Activated CD4-positive, alpha-beta T cell treated with anti-CD3 and anti-CD28 coated beads, Interleukin-2, amount 50 U/mL, for 4 hours (primary cell): ENCODE results near the gene HOXA11.

Experiments
- DNase-seq, 2 experiments: peaks; one replicate each; pipeline ENCODE4 v3.0.0-alpha.2; 2020

Gene HOXA11

GRCh38 chr7:27144781-27145164 lies 40.3 kb downstream of the HOXA11 start:
- no peak for DNase-seq

DNA sequence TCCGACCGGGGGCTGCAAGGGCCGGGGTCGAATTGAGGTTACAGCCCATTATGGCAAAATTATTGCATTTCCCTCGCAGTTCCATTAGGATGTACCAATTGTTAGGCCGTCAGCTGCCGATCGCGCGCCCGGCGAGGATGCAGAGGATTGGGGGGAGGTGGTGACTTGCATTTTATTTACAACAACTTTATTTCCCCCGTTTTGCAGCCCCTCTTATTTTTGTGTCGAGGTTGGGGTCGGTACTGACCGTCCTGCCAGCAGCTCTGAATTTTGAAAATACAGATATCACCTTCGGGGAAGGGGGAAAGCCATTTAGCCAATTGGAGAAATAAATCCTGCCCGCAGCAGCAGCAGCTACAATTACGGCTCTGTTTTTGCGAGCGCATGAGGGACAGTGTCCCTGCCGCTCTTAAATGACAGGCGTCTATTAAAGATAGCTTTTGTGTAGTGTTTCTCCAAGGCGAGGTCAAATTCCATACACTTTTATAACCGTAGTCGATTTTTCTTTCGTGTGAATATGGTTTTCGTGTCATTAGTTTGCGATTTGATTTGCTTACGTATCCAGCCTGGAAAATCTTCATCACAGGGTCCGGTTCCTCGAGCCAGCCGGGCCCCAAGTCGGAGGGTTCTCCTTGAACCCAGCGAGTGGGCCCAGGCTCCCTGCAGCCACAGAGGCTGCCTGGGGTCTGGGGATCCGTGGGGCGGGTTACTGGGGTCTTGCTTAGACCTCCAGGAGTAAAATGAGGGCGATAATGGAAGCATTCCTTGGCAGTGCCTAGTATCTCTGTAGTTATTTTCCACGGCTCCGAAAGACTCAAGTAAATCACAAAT lies 40.9 kb downstream of the HOXA11 start:
- no peak for DNase-seq

DNA sequence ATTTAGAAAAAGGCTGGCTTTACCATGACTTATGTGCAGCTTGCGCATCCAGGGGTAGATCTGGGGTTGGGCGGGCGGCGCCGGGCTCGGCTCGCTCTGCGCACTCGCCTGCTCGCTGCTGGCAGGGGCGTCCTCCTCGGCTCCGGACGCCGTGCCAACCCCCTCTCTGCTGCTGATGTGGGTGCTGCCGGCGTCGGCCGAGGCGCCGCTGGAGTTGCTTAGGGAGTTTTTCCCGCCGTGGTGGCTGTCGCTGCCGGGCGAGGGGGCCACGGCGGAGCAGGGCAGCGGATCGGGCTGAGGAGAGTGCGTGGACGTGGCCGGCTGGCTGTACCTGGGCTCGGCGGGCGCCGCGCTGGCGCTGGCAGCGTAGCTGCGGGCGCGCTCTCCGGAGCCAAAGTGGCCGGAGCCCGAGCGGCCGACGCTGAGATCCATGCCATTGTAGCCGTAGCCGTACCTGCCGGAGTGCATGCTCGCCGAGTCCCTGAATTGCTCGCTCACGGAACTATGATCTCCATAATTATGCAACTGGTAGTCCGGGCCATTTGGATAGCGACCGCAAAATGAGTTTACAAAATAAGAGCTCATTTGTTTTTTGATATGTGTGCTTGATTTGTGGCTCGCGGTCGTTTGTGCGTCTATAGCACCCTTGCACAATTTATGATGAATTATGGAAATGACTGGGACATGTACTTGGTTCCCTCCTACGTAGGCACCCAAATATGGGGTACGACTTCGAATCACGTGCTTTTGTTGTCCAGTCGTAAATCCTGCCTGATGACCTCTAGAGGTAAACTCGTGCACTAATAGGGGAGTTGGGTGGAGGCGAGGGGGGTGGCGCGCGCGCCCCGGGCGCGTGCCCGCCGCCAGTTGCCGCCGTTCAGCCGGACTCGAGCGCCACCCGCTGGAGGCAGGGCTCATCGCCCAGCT lies 41.7 kb downstream of the HOXA11 start, which contains the start of gene HOXA5:
Gene HOXA5 (minus strand): TSS at position 659 of the 927 bp plus-strand sequence. CDS start 74 bp downstream, at position 585.
- no peak for DNase-seq

DNA sequence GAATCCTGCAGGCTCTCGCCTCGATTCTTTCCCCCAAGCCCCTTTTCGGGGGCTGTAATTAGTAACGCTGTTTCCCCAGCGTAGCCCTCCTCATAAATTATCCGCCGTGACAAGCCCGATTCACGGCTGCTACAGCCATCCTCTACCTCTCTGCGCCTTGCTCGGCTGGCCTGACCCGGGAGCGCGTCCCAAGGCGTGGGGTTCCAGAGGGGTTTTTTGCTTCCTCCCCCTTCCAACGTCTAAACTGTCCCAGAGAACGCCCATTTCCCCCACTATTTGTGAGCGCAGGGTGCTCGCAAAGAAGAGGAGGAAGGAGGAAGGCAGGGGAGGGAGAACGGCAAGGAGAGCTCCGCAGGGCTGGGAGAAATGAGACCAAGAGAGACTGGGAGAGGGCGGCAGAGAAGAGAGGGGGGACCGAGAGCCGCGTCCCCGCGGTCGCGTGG lies 42.4 kb downstream of the HOXA11 start:
- DNase-seq = no peak

DNA sequence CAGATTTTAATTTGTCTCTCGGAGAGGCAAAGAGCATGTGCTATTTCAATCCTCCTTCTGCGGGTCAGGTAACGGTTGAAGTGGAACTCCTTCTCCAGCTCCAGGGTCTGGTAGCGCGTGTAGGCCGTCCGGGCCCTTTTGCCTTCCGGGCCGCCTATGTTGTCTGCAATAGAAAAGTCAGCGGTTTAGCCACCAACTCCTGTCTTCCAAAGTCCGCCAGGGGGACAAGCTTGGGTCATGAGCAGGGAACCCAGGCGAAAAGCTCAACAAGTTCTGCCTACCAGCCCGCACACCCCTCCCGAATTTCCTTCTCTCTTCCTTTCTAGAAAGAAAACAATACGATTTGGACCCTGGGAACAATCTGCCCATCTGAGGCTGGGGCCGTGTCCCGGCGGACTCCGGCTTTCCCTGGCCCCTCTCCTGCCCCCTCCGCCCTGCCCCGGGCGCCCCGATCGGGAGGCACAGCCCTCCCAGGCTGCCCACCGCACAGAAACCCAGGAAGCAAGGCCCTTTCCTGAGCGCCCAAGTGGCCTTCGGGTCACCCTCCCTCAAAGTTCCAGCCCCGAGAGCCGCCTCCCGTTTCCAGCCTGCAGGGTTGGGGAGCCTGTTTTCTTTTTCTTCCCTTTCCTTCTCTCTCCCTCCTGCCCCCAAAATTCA lies 43.0 kb downstream of the HOXA11 start:
- no peak for DNase-seq

- no peak for DNase-seq
These were observed 43.7 kb downstream of the HOXA11 start for GRCh38 chr7:27141137-27141922.

DNA sequence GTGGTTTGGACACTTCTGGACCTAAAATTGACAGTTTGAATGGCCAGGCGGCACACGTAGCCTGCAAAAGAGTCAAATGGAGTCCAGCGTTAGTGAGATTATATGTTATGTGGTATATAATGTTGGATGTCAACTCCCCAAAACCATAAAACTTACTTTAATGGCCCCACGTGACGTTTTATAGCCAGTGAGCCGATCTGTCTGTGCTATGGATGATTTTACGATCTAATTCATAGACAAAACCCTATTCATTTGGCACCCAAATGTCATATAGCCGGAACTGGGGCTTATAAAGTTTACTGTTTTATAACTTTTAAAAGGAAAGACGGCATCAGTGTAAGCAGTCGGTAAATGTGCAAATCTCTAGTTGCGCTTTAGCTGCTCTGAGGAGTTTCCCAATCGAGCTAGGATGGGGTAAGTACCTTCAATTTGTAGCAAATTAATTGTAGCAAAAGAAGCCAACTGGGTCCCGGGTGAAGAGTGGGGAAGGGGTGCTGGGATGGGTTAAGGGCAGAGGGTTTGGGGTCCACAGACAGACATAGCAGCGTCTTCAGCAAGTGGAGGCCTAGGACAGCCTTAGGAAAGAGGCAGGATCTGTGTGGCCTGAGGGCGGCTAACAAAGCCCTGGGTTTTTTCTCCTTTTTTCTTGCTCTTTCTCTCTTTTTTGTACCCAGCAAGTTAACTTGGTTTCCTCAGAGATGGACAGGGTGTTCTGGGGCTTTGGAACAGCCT lies 44.7 kb downstream of the HOXA11 start:
- no peak for DNase-seq

DNA sequence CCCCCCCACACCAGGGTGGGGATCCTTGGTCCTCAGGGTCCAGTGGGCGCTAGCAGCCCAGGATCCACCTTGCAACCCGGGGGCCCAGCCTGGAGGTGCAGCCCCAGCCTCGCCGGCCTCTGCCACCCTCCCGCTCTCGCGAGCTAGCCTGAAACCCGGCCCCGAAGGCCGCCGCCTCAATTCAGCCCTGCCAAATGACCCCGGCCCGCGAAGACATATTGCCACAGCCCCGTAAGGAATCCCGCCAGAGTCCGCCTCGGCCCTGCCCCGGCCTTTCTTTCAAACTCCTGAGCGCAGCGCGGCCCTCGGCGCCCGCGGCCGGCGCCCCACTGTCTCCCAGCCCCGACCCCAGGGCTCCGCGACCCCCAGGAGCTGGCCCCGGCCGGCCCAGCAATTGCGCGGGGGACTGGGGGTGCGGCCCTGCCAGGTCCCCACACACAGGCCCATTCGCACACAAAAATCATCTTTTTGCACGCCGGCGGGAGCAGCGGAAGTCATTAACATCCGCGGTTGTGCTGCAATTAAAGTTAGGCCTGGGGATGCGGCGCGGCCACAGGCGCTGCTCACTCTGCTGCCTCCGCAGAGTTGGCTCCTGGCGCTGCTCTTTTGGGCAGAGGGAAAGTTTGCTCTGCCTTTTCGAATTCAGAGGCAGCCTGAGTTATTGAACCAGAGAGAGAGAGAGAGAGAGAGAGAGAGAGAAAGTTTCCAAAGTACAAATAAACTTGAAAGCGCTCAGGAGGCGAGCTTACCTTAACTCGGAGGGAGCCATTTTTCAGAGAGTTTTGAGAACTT lies 45.5 kb downstream of the HOXA11 start:
- no peak for DNase-seq

- no peak for DNase-seq
These were observed 46.1 kb downstream of the HOXA11 start for GRCh38 chr7:27138985-27139333.

DNA sequence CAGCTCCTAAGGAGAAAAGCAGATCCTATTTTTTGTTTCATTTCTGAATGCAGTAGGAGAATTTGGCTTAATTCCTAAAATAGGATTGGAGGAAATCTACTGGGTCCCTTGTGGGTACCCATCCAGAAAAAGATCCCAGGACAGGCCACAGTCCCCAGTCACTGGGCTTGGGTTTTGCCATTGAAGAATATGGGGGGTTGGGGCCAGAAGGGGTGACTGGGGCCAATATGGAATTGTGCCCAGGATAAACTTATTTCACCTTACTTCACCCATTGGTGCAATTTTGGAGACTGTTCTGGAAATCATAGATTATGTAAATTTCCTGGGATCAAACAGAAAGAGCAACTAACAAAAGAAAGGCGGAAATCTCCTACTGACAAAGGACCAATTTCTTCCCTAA lies 46.6 kb downstream of the HOXA11 start:
- no peak for DNase-seq

DNA sequence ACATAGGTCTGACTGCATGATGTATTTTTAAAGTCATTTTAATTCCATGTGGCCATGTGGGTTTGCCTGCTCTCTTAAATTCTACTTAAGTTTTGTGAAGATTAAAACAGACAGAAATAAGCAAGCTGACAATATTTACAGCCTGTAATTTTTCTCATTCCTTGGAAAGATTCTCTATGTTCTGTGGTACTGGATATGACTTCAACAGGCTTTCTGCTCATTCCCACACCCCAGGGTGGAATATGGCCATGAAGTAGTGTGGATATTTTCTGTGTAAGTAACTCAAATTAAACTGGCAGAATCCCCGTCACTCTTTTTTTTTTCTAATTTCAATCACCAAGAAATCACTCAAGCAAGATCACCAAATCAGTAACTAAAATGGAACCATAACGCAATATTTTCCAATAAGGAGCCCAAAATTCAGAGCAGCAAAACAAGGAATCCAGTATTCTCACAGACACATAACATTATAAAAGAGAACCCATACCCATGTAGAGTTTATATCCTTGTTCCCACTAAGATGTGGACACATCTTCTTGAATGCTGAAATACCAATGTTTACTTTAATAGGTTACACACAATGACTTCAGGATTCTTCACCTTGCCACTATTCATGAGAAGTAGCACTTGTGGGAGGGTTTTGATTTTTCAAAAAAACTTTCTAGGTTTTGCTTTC lies 47.3 kb downstream of the HOXA11 start:
- no peak for DNase-seq

- DNase-seq = no peak
These were observed 50.6 kb downstream of the HOXA11 start for GRCh38 chr7:27134392-27134791.

GRCh38 chr7:27133409-27134231 lies 51.4 kb downstream of the HOXA11 start:
- DNase-seq = no peak

DNA sequence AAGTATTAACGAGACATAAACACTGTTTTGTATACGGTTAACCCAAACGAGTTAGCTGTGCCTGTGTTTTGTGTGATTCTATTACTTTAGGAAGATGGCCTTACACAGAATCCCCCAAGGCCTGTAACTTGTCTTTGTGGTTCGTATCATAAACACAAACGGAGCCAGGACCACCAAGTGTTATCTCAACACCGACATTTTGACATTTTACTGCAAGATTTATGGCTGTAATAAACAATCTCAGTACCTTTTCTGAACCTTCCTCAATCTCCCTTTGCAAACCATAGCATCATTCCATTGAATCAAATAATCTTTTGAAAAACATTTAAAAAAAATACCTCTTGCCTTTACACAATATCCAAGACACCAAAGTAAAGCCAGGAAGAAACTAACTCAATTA lies 52.1 kb downstream of the HOXA11 start:
- no peak for DNase-seq

DNA sequence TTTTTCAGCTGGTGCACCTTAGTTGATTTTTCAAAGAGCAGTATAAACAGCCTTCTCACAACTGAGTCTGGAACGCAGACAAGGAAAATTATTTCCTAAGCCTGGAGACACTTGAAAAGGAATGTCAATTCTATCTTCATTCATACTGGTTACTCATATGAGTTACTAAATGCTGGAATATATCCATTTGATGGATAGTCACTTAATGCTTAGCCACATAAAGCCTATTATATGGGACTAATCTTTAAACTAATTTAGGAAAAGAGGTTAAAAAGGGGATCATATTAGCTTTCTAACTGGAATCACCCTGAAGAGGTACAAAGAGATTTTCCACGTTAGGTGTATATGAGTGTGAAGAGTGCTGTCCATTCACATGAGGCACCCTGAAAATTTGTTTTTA lies 52.8 kb downstream of the HOXA11 start:
- DNase-seq = no peak

- DNase-seq = no peak
These were observed 53.6 kb downstream of the HOXA11 start for GRCh38 chr7:27131390-27131819.
